ENCODE measurements around the gene KIDINS220. TPM values are rescaled to one million over a fixed set of nuclear protein-coding genes. Genes with fewer than 3 reads are reported as not detected.

The KIDINS220 gene
- total RNA-seq, 1 experiment from 2014 or later = 20.1 TPM

DNA sequence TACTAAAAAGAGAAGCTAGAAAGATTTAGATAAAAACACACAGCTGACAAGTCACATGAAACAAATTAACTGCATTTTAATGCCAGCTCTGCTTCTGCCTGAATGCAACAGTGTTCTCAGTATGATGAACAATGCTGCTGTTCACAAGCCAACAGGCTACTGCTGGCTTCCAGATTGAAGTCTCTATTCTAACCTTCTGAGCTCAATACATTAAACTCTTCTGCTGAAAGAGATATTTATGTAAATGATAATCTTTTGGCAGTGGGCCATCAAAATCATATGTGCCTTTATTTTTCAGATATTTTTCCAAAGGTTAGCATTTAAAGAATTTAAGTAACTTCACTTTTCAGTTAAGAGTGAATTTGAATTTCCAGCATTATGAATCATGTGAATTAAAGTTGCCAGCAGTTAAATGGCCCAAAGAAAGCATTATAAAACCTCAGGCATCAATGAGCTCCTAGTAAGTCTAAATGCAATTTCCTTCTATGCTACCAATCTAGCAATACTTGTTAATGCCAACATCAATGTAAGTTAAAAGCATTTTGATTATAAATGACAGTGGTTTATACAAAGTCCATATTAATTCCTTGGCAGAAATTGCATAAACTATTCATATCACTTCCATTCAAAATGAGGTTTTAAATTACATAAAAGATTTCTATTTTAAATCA lies 83.2 kb downstream of the KIDINS220 start:
- POLR2A ChIA-PET = no interaction called here
- RAD21 ChIA-PET (ENCODE audit: low non-redundant PET in 1 of 2, low total read pairs in 2 of 2, uncharacterized antibody in 2 of 2, unreplicated experiment in 2 of 2) = no interaction called here
- CTCF ChIA-PET = no interaction called here
- Histone ChIP-seq H3K79me2 (ENCODE audit: insufficient read depth, low read length) (no peaks in the 10 kb centered on the region), H3K4me3 (replicated peaks in 1 of 2; ENCODE audit: low read depth in 1 of 2, low read length in 2 of 2) (no peak overlapping the region), H2AFZ (ENCODE audit: low read depth, low read length, poor library complexity, severe bottlenecking) (no peak overlapping the region), H3K27me3 (ENCODE audit: insufficient read depth, low read length) (no peaks in the 10 kb centered on the region), H3K4me2 (ENCODE audit: low read length) (no peak overlapping the region), H3K9me3 (ENCODE audit: control insufficient read depth in 1 of 2, insufficient read depth in 1 of 2, low read depth in 1 of 2, low read length in 2 of 2) (no peaks in the 10 kb centered on the region), H3K9ac (ENCODE audit: low read length) (no peak overlapping the region), H3K27ac (ENCODE audit: low read depth, low read length) (no peak overlapping the region), H3K4me1 (ENCODE audit: control insufficient read depth in 1 of 2, insufficient read depth in 2 of 2, low read length in 2 of 2) (no peaks in the 10 kb centered on the region; a peak in 1 of 4 replicates), H4K20me1 (ENCODE audit: insufficient read depth) (no peaks in the 10 kb centered on the region), H3K36me3 (ENCODE audit: control insufficient read depth in 1 of 2, insufficient read depth in 2 of 2, low read length in 2 of 2) (no peaks in the 10 kb centered on the region), H3K9me2 (ENCODE audit: insufficient read depth) (no peaks in the 10 kb centered on the region)
- intact Hi-C loops (cut with micrococcal nuclease) = no loop called here
- DNase-seq (ENCODE audit: low read depth, low spot score) (no peak), ATAC-seq (no peak)
- TF ChIP-seq, protein P1, sequence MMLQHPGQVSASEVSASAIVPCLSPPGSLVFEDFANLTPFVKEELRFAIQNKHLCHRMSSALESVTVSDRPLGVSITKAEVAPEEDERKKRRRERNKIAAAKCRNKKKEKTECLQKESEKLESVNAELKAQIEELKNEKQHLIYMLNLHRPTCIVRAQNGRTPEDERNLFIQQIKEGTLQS (IDR thresholded peaks at IDR 0.05) = no peak
- TF ChIP-seq SP1 (IDR thresholded peaks at IDR 0.05; ENCODE audit: low read depth) = no peak
- no peak for TF ChIP-seq FOSL1 (IDR thresholded peaks at IDR 0.05; ENCODE audit: low read depth)
- no peak for TF ChIP-seq ZFX (IDR thresholded peaks at IDR 0.05)
- no peak for TF ChIP-seq POLR2AphosphoS5 (IDR thresholded peaks at IDR 0.05; ENCODE audit: low read depth, low read length)
- TF ChIP-seq, protein P2, sequence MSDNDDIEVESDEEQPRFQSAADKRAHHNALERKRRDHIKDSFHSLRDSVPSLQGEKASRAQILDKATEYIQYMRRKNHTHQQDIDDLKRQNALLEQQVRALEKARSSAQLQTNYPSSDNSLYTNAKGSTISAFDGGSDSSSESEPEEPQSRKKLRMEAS (IDR thresholded peaks at IDR 0.05) = no peak
- no peak for TF ChIP-seq TCF7L2 (IDR thresholded peaks at IDR 0.05; ENCODE audit: borderline replicate concordance, extremely low read depth, insufficient read depth, insufficient read length)
- TF ChIP-seq CBX3 (IDR thresholded peaks at IDR 0.05; ENCODE audit: low read depth) = no peak
- no peak for TF ChIP-seq CEBPB (IDR thresholded peaks at IDR 0.05; ENCODE audit: low read depth)
- no peak for TF ChIP-seq EGR1 (IDR thresholded peaks at IDR 0.05; ENCODE audit: low read depth)
- TF ChIP-seq JUND (IDR thresholded peaks at IDR 0.05) = no peak
- no TSS peak for BruUV-seq (replicated peaks)

DNA sequence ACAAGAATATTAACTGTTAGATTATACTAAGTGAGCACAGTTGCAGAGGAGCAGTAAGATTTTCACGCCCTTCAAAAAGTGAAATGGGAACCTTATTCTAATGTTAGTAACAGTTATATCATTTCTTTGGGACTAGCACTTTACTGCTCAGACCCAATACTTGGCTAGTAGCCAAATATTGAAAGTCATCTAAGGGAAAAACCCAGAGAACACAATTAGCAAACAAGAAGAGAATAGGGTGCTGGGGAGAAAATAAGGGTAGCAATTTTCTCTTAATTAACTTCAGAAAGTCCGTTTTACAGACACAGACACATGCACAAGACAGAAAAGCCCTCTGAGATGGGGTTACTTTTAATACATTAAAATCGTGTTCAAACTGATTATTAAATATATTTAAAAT lies 83.8 kb downstream of the KIDINS220 start:
- ChIA-PET RAD21 (ENCODE audit: low non-redundant PET in 1 of 2, low total read pairs in 2 of 2, uncharacterized antibody in 2 of 2, unreplicated experiment in 2 of 2) (no interaction called here), POLR2A (no interaction called here), CTCF (no interaction called here)
- no peaks in the 10 kb centered on the region for H3K4me1 ChIP-seq (ENCODE audit: control insufficient read depth in 1 of 2, insufficient read depth in 2 of 2, low read length in 2 of 2)
- no peaks in the 10 kb centered on the region for H3K36me3 ChIP-seq (ENCODE audit: control insufficient read depth in 1 of 2, insufficient read depth in 2 of 2, low read length in 2 of 2)
- TF ChIP-seq, protein P2 (IDR thresholded peaks at IDR 0.05) = no peak
- TF ChIP-seq RAD21 (IDR thresholded peaks at IDR 0.05; ENCODE audit: low read depth) (no peak), POLR2A (IDR thresholded peaks at IDR 0.05; ENCODE audit: borderline replicate concordance, extremely low read depth, insufficient read depth, insufficient read length) (no peak), ZFX (IDR thresholded peaks at IDR 0.05) (no peak), YY1 (IDR thresholded peaks at IDR 0.05; ENCODE audit: extremely low read depth, insufficient replicate concordance, low read depth, low read length) (no peak), FOSL1 (IDR thresholded peaks at IDR 0.05; ENCODE audit: low read depth) (no peak), JUND (IDR thresholded peaks at IDR 0.05) (no peak), SP1 (IDR thresholded peaks at IDR 0.05; ENCODE audit: low read depth) (no peak), CBX3 (IDR thresholded peaks at IDR 0.05; ENCODE audit: low read depth) (no peak), CEBPB (IDR thresholded peaks at IDR 0.05; ENCODE audit: low read depth) (no peak), SRF (IDR thresholded peaks at IDR 0.05; ENCODE audit: low read depth) (no peak), ZNF274 (IDR thresholded peaks at IDR 0.05; ENCODE audit: low read depth, low read length) (no peak), EZH2 (IDR thresholded peaks at IDR 0.05) (no peak), EZH2phosphoT487 (IDR thresholded peaks at IDR 0.05; ENCODE audit: borderline replicate concordance) (no peak), EGR1 (IDR thresholded peaks at IDR 0.05; ENCODE audit: low read depth) (no peak)
- TF ChIP-seq, protein P1 (IDR thresholded peaks at IDR 0.05) = no peak
- TF ChIP-seq, protein P3, sequence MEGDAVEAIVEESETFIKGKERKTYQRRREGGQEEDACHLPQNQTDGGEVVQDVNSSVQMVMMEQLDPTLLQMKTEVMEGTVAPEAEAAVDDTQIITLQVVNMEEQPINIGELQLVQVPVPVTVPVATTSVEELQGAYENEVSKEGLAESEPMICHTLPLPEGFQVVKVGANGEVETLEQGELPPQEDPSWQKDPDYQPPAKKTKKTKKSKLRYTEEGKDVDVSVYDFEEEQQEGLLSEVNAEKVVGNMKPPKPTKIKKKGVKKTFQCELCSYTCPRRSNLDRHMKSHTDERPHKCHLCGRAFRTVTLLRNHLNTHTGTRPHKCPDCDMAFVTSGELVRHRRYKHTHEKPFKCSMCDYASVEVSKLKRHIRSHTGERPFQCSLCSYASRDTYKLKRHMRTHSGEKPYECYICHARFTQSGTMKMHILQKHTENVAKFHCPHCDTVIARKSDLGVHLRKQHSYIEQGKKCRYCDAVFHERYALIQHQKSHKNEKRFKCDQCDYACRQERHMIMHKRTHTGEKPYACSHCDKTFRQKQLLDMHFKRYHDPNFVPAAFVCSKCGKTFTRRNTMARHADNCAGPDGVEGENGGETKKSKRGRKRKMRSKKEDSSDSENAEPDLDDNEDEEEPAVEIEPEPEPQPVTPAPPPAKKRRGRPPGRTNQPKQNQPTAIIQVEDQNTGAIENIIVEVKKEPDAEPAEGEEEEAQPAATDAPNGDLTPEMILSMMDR (IDR thresholded peaks at IDR 0.05 in 2 of 3, conservative IDR thresholded peaks at IDR 0.05 in 1 of 3; ENCODE audit: borderline replicate concordance in 1 of 3, insufficient read depth in 1 of 3, low read depth in 2 of 3, low read length in 2 of 3) = no peak
- H3K9ac ChIP-seq (ENCODE audit: low read length) = no peak overlapping the region
- no TSS peak for BruUV-seq (replicated peaks)
- no peak overlapping the region for H2AFZ ChIP-seq (ENCODE audit: low read depth, low read length, poor library complexity, severe bottlenecking)
- ATAC-seq = no peak
- intact Hi-C loops (cut with micrococcal nuclease) = no loop called here
- H3K27ac ChIP-seq (ENCODE audit: low read depth, low read length) = no peak overlapping the region
- H3K4me3 ChIP-seq (replicated peaks in 1 of 2; ENCODE audit: low read depth in 1 of 2, low read length in 2 of 2) = no peak overlapping the region
- H3K9me2 ChIP-seq (ENCODE audit: insufficient read depth) = no peaks in the 10 kb centered on the region
- H3K27me3 ChIP-seq (ENCODE audit: insufficient read depth, low read length) = no peaks in the 10 kb centered on the region
- H3K4me2 ChIP-seq (ENCODE audit: low read length) = no peak overlapping the region
- no peaks in the 10 kb centered on the region for H3K9me3 ChIP-seq (ENCODE audit: control insufficient read depth in 1 of 2, insufficient read depth in 1 of 2, low read depth in 1 of 2, low read length in 2 of 2)
- no peaks in the 10 kb centered on the region for H4K20me1 ChIP-seq (ENCODE audit: insufficient read depth)
- DNase-seq (ENCODE audit: low read depth, low spot score) = no peak
- no peaks in the 10 kb centered on the region for H3K79me2 ChIP-seq (ENCODE audit: insufficient read depth, low read length)
